Activated CD8-positive, alpha-beta memory T cell treated with anti-CD3 and anti-CD28 coated beads for 1 hour (primary cell): Measurements from ENCODE around the gene CNTN4.

Source experiments
- DNase-seq, 2 donors: peaks; one replicate each; pipeline ENCODE4 v3.0.0-alpha.2; 2020; ENCODE audit warnings: low read depth in 1 of 2; ENCODE audit errors: extremely low read depth in 1 of 2

CNTN4 gene

DNA sequence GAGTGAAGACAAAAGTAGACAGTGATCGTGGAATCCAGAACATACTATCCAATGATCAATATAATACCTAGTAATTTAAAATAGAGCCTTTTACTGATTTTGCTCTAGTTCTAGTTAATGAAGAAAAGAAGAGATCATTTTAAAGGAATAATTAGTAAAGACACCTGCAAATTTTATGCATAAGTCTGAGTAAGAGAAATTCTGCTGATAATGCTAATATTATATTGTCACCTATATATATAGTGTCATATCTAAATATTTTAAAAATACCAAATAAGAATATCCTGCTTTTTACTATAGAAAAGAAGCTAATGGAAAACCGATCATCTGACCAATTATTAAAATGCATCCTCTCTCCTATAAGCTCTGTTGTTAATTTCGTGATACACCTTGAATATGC lies 152.1 kb downstream of the CNTN4 start:
- no peak for DNase-seq

DNA sequence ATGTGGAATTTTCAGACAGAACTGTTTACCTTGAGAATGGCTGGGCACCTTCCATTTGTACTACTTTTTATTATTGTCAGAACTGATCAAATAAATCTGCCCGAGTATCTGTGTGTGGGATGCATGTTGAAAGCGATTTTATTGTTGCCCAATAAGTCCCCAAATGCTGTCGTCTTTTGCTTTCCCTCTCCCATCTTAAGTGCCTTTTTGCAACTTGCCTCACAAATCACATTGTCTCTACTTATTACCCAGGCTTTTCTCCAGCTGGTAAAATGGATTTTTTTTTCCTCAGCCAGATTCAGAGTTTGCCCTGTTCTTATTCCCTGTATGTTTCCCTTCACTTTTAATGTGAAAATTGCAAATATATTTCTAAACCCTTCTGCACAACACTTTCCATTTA lies 163.1 kb downstream of the CNTN4 start:
- DNase-seq, result no peak

DNA sequence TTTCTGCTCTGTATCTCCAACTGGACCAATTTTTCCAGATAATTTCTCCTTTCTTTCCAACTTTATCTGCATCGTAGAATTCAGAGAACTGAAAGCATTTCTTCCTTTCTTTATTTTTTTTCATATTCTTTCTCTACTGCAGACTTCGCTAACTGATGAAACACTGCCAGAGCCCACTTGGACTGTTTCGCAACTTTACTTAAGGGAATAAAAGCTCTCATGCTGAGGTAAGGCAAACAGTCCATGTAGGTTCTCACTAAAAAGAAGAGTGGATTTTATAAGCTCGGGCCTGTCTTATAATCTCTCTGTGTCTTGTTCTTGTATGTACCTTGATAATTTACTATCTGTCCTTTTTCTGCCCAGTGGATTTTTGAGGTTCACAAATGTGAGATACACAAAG lies 163.5 kb downstream of the CNTN4 start:
- no peak for DNase-seq

DNA sequence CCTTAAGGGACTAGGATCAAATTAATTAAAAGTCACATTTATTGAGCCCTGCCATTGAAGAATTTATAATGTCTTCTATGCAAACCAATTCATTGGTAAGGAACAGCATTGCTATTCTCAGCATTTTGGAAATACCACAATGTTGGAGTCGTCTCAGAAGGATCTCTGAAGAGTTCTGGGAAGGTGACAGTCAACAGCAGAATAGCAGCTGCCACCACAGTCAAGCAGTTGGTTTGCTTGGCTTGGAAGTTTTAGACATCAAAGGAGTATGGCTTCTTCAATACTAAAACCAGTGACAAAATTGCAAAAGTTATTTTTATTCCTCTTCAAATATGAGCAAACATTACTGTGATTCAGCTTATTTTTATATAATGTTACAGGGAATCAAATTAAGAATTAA lies 167.9 kb downstream of the CNTN4 start:
- DNase-seq, result no peak

DNA sequence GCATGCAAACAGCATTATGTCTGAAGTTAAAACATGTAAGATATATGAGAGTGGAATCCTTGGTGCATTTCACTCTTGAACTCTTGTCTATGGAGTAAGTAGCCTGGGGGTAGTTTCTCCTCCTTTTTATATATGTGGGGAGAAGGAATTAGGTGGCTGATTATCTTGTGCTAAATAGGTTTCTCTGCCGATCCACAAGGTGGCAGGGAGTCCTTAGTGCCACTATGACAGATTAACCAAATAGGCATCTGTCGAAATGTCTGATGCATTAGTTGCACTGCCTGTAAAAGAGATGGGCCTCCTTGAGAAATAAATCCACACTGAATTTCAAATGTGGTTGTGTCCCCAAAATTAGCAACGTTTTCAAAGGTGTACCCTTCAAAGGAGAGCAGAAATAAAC lies 170.1 kb downstream of the CNTN4 start:
- DNase-seq, result no peak

DNA sequence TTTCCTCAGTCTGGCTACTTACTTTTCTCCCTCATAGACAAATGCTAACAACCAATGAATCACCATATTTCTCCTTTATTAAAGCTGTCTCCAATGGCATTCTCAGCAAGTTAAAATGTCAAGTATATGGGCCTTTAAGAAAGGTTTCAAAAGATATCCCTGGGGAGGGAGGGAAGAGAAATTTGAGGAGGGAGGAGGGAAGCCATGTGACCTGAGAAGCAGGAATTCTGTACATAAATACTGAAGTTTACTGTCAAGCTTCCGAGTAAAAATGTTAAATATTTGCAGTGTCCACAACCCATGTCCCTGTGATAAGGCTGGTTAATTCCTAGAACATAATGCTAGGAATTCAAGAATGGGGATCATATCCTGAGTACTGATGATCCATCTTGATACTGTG lies 175.9 kb downstream of the CNTN4 start:
- no peak for DNase-seq

DNA sequence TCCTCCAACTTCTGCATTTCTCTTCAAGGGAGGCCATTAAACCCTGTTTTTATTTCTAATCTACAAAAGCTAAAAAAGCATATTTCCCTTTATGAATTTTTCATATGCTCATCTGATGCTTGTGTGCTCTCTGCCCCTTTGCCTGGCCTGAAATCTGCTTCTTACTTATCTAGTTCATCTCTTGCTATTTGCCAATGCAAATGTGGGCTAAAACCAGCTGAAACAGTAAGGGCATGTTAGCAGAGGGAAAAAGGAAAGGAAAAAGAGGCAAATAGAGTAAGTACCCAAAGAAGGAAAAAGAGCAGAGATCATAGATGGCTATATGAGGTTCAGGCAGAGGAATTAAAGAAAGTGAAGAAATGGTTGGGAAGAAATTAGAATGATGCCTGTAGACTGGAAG lies 185.2 kb downstream of the CNTN4 start:
- DNase-seq, result no peak

DNA sequence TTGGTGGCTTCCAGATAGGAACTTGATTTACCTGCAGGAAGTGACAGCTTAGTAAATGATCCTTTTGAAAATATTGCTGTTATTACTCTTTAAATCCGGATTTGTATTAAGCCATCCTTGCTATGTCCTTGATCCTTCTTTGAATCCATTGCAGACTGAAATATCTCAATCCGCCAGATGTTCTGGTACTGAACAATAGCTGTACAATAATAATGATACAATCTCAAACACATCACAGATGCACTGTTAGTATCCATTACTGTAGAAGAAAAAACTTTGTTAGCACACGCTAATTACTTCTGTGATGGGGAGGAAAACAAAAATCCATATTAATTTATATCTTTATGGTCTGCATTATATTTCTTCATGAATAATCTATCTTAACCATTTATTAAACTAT lies 202.3 kb downstream of the CNTN4 start:
- DNase-seq, result no peak

DNA sequence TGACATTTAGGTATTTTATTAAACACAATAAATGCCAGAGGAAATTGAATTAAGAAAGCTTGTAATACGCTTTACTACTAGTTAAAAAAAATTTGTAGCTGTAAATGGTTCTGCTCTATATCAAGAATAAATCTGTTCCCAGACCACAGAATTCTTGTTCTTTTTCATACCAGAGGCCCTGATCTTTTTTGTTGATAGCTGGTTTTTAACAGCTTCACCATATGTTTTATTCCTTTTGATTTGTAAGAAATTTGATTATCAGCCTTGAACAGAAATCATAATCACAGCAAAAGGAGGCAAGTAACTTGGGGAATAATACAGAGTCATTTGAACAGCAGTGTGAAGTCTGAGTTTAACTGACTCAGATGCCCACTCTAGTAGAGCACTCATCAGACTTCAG lies 202.7 kb downstream of the CNTN4 start:
- DNase-seq, result no peak

DNA sequence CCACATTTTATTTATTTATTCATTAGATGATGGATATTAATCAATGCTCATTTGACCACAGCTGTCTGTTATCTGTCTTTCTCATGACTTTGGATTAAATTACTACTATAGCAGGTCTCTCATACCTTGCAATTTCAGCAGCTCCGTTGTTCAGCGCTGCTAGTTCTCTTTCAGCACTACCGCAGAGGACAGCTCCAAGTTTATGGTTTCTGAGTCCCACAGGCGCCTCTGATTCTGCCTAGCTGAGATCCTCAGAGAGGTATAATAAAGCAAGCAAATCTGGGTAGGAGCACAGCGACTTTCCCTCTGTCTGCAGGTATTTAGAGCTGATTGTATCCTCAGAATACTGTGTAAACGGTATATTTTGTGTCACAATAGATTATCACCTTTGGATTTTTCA lies 204.9 kb downstream of the CNTN4 start:
- no peak for DNase-seq

DNA sequence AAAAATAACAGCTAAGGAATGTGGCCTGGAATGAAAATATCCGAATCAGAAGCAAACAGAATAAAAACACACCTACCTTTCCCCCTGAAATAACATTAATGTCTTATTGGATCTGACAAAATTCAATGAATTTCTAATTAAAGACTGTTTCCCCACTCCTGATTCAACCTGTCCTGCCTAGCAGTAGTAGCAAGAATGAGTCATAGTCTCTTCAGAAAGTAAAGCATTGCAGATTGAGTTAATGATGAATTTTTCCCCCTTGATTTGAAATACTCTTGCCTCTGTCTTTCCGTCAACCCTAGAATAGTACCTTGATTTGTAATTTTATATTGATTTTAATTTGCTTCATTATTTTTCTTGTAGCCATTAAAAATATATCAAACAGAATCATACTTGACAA lies 212.4 kb downstream of the CNTN4 start:
- DNase-seq, result no peak

DNA sequence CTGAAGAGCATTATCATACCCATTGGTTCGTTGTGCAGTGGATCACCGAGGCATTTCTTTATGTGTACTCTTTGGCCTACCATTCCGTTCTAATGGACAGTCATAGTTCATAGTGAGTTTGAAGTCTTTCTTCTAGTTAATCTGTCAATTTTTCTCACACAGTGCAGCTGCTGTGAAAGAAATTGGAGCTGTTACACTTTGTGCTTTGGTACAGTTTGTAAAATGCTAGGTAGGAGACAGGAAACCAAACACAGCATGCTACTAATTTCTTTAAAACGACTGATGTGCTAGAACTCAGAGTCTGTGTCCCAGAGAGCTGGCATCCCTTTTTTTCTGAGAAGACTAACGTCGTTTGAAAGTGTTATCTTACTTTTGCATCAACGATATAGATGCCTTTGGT lies 218.9 kb downstream of the CNTN4 start:
- DNase-seq, result no peak

DNA sequence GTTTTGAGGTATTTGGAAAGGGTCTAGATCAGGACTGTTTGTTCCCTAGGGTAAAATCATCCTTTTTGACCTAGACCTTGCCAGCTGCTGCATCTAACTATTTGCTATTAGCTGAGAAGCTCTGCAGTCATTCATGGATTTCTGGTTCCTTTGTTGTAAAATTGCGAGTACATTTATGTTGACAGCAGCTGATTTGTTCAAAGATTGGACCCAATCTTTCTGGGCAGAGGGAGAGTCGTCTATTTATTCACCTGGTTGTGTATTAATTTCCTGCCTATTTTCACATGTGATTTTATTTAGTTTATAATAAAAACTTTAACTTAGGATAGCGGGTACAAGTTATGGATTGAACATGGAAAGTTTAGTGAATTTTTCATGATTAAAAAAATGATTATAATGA lies 236.3 kb downstream of the CNTN4 start:
- DNase-seq, result no peak

DNA sequence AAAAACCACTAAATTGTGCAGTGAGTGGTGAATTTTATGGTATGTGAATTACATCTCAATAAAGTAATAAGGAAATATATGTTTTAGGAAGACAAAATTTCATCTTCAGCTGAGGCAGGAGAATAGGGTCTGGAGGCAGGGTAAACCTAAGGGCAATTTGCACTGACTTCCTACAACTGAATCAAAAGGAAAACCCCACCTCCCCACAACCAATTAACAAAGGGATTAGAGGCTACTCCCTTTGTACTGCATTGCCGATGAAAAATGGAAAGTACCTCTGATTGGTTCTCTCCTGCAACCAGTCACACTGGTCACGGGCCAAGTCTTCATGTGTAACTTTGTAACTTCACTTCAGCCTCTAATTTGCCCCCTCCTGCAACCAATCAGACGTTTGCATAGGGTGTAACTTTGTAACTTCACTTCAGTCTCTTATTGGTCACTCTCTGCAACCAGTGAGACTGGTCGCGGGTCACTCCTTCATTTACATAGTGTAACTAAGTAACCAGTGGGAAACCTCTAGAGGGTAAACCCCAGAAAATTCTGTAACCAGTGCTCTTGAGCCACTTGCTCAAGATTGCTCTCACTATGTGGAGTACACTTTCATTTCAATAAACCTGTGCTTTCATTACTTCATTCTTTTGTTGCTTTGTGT lies 244.5 kb downstream of the CNTN4 start:
- DNase-seq, result no peak

DNA sequence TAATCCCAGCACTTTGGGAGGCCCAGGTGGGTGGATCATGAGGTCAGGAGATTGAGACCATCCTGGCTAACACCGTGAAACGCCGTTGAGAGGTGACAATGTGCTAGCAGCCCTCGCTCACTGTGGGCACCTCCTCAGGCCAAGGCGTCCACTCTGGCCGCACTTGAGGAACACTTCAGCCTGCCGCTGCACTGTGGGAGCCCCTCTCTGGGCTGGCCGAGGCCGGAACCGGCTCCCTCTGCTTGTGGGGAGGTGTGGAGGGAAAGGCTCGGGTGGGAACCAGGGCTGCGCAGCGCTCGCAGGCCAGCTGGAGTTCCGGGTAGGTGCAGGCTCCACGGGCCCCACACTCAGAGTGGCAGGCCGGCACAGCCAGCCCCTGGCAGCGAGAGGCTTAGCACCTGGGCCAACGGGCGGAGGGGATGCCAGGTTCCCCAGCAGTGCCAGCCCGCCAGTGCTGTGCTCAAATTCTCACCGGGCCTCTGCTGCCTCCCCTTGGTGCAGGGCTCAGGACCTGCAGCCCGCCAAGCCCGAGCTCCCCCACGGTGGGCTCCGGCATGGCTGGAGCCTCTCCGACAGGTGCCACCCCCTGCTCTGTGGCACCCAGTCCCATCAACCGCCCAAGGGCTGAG lies 253.6 kb downstream of the CNTN4 start:
- DNase-seq, result no peak

DNA sequence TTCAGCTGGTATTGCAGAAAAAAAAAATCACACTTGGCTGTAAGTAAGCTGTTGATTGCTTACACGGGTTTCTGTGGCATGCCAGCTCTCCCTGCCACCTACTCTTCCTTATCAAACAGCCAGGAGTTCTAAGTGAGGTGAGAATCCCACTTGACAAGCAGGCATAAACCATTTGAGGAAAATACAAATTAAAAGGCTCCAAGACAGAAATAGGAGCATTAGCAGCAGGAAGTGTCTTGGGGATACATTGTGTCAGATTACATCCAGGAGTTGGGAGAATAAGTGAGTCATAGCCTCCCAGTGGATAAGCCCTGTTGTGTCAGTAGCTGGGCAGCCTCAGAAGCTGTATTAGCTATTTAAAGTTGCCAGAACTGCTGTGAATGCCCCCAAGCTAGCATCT lies 256.0 kb downstream of the CNTN4 start:
- DNase-seq, result no peak

DNA sequence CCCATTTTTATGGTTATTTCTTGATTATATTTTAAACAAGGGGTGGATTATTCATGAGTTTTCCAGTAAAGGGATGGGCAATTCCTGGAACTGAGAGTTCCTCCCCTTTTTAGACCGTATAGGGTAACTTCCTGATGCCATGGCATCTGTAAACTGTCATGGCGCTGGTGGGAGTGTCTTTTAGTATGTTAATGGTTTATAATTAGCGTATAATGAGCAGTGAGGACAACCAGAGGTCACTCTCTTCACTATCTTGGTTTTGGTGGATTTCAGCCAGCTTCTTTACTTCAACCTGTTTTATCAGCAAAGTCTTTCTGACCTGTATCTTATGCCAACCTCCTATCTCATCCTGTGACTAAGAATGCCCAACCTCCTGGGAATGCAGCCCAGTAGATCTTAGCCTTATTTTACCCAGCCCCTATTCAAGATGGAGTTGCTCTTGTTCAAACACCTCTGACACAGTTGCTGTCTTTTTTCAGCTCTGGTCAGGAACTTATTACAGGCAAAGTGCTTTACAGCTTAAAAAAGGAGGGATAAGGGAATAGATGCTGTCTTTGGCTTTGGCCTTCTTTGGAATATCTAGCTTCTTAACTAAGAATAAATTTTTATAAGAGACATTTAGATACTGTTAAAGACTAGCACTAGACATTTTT lies 257.8 kb downstream of the CNTN4 start:
- DNase-seq, result no peak

DNA sequence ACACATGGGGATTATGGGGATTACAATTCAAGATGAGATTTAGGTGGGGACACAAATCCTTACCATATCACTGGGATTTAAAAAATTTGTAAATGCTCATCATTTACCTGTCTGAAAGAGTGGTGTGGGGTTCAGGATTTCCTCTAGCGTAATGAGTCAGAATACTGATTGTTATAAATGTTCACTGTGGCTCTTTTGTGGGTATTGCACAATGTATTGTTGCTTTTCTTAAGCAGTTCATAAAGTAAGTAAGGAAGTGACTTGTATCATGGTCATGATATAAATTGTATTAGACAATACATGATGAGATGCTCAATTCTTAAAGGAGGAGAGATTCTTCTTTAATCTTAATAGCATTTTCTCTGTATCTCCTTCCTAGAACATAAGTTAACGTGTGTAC lies 262.1 kb downstream of the CNTN4 start:
- DNase-seq, result no peak

DNA sequence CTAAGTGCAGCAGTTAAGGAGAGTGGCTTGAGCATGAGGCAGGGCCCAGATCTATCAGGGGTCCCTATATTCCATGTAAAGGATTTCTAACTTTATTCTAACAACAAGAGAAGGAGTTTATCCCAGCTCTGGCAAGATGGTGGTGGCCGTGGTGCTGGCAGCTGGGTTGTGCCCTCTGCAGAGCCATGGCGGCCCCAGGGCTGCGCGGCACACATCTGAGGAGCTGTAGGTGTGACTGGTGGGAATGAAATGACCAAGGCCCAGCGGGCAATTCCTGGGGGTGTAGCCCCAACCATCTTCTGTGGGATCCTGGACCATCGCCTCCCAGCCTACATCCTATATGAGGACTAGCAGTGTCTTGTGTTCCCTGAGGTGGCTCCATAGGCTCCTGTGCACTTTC lies 263.5 kb downstream of the CNTN4 start:
- DNase-seq, result no peak

DNA sequence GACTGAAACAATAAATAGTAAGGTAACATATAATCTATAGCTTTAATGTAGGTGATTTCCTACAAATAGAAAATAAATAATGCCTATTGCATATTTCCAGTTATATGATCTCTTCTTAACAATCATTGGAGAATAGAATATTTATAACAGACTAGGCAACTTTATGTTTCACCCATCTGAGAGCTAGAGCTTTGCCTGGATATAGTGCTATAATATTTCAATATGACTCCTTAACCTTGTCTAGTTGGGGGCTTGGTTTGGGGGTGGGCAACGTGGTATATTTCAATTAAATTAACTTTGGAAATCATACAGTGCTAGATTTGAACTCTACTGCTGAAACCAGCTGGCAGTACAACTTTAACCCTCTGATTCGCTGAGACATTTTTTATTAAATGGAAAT lies 265.2 kb downstream of the CNTN4 start:
- no peak for DNase-seq

DNA sequence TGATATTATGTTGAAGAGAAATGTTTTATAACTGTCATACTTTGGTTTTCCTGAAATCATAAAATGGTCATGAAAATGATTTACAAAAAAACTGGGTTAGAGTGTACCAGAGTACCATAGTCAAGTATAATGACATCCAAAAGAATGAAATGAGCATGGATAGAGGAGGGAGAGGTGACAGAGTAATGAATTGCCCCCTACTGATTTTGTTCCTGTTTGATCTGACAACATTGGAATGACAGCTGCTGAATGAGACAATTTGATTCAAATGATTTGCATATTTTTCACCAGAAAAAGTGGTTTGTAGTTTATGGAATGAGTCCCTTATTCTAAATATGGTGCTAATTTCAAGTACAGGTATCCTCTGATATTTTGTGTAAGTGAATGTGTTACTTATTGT lies 271.7 kb downstream of the CNTN4 start:
- DNase-seq, result no peak

DNA sequence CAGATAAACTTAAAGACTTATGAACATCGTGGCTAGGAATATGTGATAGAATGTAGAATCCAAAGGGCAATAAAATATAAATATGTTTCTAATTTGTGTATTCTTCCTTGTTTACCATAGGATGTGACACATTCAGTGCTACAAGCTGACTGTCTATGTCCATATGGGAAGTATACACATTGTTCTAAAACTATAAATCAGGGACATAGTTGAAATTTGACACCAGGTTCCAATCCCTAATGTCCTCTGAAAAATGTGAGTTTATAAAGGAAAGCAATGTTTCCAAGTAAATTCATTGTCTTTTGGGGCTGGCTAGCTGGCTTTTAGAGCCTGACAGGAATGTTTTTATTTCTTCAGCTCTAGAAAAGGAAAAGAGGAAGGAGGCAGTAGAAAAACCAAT lies 273.6 kb downstream of the CNTN4 start:
- DNase-seq, result no peak

DNA sequence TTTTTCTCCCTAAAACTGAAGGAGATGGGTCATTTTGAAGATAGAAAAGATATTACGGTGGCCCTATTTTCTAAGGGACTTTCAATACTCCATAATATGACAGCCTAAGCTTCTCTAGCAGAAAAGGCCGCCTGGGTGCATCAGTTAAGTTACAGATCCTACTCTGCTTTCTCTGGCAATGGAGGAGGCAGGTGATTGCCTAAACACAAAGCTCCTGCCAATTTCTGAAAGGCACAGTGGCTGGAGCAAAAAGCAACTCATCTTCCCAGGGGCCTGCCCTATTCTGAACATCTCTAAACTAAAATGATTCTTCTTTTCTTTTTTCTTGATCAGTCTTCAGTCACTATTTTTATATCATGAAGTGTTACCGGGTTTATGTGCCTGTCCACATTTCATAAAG lies 276.7 kb downstream of the CNTN4 start:
- DNase-seq, result no peak
